SH-SY5Y (cell line): Measurements from ENCODE around the gene ST8SIA6.

ENCODE experiments used
- GATA2 ChIP-seq: IDR thresholded peaks from 2 replicates; pipeline ENCODE4 v1.6.1; 2011; ENCODE audit warnings: mild to moderate bottlenecking, low read depth, low read length
- GATA3 ChIP-seq: IDR thresholded peaks from 2 replicates; pipeline ENCODE4 v1.6.1; 2011; ENCODE audit warnings: low read depth, mild to moderate bottlenecking, low read length, moderate library complexity

DNA sequence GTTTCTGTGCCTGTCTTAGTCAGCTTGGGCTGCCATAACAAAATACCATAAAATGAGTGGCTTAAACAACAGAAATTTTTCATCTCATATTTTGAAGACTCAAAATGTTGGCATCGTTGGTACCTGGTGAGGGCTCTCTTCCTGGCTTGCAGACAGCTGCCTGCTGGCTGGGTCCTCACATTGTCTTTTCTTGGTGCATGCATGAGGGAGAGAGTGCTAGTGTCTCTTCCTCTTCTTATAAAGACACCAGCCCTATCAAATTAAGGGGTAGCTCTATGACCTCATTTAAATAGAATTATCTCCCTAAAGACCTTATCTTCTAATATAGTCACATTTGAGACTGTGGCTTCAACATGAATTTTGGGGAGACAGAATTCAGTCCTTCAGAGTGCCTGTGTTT is 39.9 kb downstream of the ST8SIA6 start:
- TF ChIP-seq GATA2 (no peak), GATA3 (no peak)
